Fibroblast of lung (primary cell): Measurements from ENCODE around the gene NMRK1.

Experiments
- CTCF ChIP-seq, 2 donors: IDR thresholded peaks in 1 of 2; conservative IDR thresholded peaks in 1 of 2; 1 replicate in 1 of 2; 2 replicates in 1 of 2; pipeline ENCODE4 v1.5.1; 2011 to 2012; ENCODE audit warnings: low read length in 2 of 2, control low read depth in 1 of 2, inconsistent platforms in 1 of 2, low read depth in 1 of 2, mild to moderate bottlenecking in 1 of 2
- EZH2 ChIP-seq: IDR thresholded peaks from 2 replicates; pipeline ENCODE4 v1.5.1; 2012; ENCODE audit warnings: low read length, control low read depth, mild to moderate bottlenecking; ENCODE audit errors: missing control alignments

- TF ChIP-seq CTCF (conservative IDR thresholded peaks at IDR 0.05 in 1 of 2, IDR thresholded peaks at IDR 0.05 in 1 of 2; ENCODE audit: low read depth in 1 of 2, low read length in 2 of 2) (no peak), EZH2 (no peak)
These were observed 48.2 kb downstream of the NMRK1 start for GRCh38 chr9:75039801-75040200.
